HG03108 (cell line): ENCODE measurements around the gene WWTR1.

Experiments
- ATAC-seq: cut with Tn5 transposase; IDR thresholded peaks from one replicate; pipeline ENCODE4 v1.9.1; 2021; ENCODE audit warnings: moderate library complexity; ENCODE audit not compliant: unreplicated experiment

WWTR1 gene

GRCh38 chr3:149571381-149571780, 86.4 kb downstream of the WWTR1 start:
- no peak for ATAC-seq

- no peak for ATAC-seq
Observed at GRCh38 chr3:149570016-149570415, 87.8 kb downstream of the WWTR1 start.

GRCh38 chr3:149567381-149567780, 90.4 kb downstream of the WWTR1 start:
- ATAC-seq, result no peak

- no peak for ATAC-seq
Observed at GRCh38 chr3:149566292-149566975, 91.4 kb downstream of the WWTR1 start.

GRCh38 chr3:149564079-149564478, 93.7 kb downstream of the WWTR1 start:
- no peak for ATAC-seq

GRCh38 chr3:149563114-149563513, 94.7 kb downstream of the WWTR1 start:
- ATAC-seq, result no peak

- ATAC-seq, result no peak
Observed at GRCh38 chr3:149560617-149561016, 97.2 kb downstream of the WWTR1 start.

GRCh38 chr3:149560001-149560400, 97.8 kb downstream of the WWTR1 start:
- ATAC-seq, result no peak

GRCh38 chr3:149559525-149559924, 98.3 kb downstream of the WWTR1 start:
- ATAC-seq, result no peak

GRCh38 chr3:149555927-149556326, 101.9 kb downstream of the WWTR1 start:
- no peak for ATAC-seq

GRCh38 chr3:149554826-149555225, 103.0 kb downstream of the WWTR1 start:
- ATAC-seq, result no peak

GRCh38 chr3:149553781-149554451, 103.9 kb downstream of the WWTR1 start:
- ATAC-seq, result no peak

GRCh38 chr3:149552700-149553099, 105.1 kb downstream of the WWTR1 start:
- no peak for ATAC-seq

- ATAC-seq, result no peak
Observed at GRCh38 chr3:149551500-149551899, 106.3 kb downstream of the WWTR1 start.

- ATAC-seq, result no peak
Observed at GRCh38 chr3:149548669-149549065, 109.2 kb downstream of the WWTR1 start.

GRCh38 chr3:149547954-149548668, 109.7 kb downstream of the WWTR1 start:
- ATAC-seq, result no peak

GRCh38 chr3:149547413-149547812, 110.4 kb downstream of the WWTR1 start:
- no peak for ATAC-seq

- ATAC-seq, result no peak
Observed at GRCh38 chr3:149545049-149545448, 112.8 kb downstream of the WWTR1 start.

- ATAC-seq, result no peak
Observed at GRCh38 chr3:149542375-149543312, 115.2 kb downstream of the WWTR1 start.

GRCh38 chr3:149541091-149541491, 116.7 kb downstream of the WWTR1 start:
- no peak for ATAC-seq

- ATAC-seq, result no peak
Observed at GRCh38 chr3:149538371-149538770, 119.5 kb downstream of the WWTR1 start.
